Liver (tissue), 3 donors: Measurements from ENCODE around the gene ARL6.
A peak's percentile ranks its signal among the peaks of the same experiment; 100 is the strongest.

Experiments
- ATF3 ChIP-seq: IDR thresholded peaks from 2 replicates; pipeline ENCODE4 v1.6.1; 2016; ENCODE audit warnings: antibody characterized with exemption
- EGR1 ChIP-seq, 2 donors: IDR thresholded peaks; 2 replicates each; pipeline ENCODE4 v1.6.1; 2016 to 2018; ENCODE audit warnings: antibody characterized with exemption in 2 of 2, low read depth in 2 of 2
- GABPA ChIP-seq, 2 donors: IDR thresholded peaks in 1 of 2; conservative IDR thresholded peaks in 1 of 2; 2 replicates each; pipeline ENCODE4 v1.6.1; 2016; ENCODE audit warnings: antibody characterized with exemption in 2 of 2, mild to moderate bottlenecking in 1 of 2, moderate library complexity in 1 of 2
- HNF4A ChIP-seq, 2 donors: conservative IDR thresholded peaks; 2 replicates each; pipeline ENCODE4 v1.6.1; 2016; ENCODE audit warnings: antibody characterized with exemption in 2 of 2, mild to moderate bottlenecking in 2 of 2
- JUND ChIP-seq, 2 donors: IDR thresholded peaks; 2 replicates each; pipeline ENCODE4 v1.6.1; 2016; ENCODE audit warnings: antibody characterized with exemption in 2 of 2
- REST ChIP-seq: IDR thresholded peaks from 2 replicates; pipeline ENCODE4 v1.6.1; 2016; ENCODE audit warnings: antibody characterized with exemption, mild to moderate bottlenecking
- RXRA ChIP-seq, 2 donors: IDR thresholded peaks; 2 replicates each; pipeline ENCODE4 v1.6.1; 2017 to 2018; ENCODE audit warnings: antibody characterized with exemption in 2 of 2, mild to moderate bottlenecking in 1 of 2
- SP1 ChIP-seq: IDR thresholded peaks from 2 replicates; pipeline ENCODE4 v1.6.1; 2018; ENCODE audit warnings: antibody characterized with exemption, mild to moderate bottlenecking
- TAF1 ChIP-seq: conservative IDR thresholded peaks from 2 replicates; pipeline ENCODE4 v1.6.1; 2016; ENCODE audit warnings: antibody characterized with exemption, mild to moderate bottlenecking
- YY1 ChIP-seq: IDR thresholded peaks from 2 replicates; pipeline ENCODE4 v1.6.1; 2016; ENCODE audit warnings: antibody characterized with exemption, mild to moderate bottlenecking
- ZBTB33 ChIP-seq: IDR thresholded peaks from 2 replicates; pipeline ENCODE4 v1.6.1; 2016; ENCODE audit warnings: antibody characterized with exemption
- TF ChIP-seq, protein P1 (sequence below): fragments of 150-350 bp; IDR thresholded peaks from 2 replicates; pipeline ENCODE4 v1.5.1; 2017; ENCODE audit warnings: improper control_type of control experiment, low read depth, low read length; ENCODE audit not compliant: missing input control
- TF ChIP-seq, protein P2 (sequence below): IDR thresholded peaks from 2 replicates; pipeline ENCODE4 v1.6.1; 2016; ENCODE audit warnings: antibody characterized with exemption
- donor health status: healthy.
- donor health status: healthy.

GRCh38 chr3:97821287-97821773 lies 56.8 kb downstream of the ARL6 start:
- TF ChIP-seq, protein P1, sequence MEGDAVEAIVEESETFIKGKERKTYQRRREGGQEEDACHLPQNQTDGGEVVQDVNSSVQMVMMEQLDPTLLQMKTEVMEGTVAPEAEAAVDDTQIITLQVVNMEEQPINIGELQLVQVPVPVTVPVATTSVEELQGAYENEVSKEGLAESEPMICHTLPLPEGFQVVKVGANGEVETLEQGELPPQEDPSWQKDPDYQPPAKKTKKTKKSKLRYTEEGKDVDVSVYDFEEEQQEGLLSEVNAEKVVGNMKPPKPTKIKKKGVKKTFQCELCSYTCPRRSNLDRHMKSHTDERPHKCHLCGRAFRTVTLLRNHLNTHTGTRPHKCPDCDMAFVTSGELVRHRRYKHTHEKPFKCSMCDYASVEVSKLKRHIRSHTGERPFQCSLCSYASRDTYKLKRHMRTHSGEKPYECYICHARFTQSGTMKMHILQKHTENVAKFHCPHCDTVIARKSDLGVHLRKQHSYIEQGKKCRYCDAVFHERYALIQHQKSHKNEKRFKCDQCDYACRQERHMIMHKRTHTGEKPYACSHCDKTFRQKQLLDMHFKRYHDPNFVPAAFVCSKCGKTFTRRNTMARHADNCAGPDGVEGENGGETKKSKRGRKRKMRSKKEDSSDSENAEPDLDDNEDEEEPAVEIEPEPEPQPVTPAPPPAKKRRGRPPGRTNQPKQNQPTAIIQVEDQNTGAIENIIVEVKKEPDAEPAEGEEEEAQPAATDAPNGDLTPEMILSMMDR, result peak; percentile 15
- TF ChIP-seq TAF1 (no peak), GABPA (IDR thresholded peaks at IDR 0.05 in 1 of 2, conservative IDR thresholded peaks at IDR 0.05 in 1 of 2) (no peak), EGR1 (IDR thresholded peaks at IDR 0.05; ENCODE audit: low read depth in 2 of 2) (no peak), REST (no peak), ATF3 (no peak), JUND (IDR thresholded peaks at IDR 0.05) (no peak), SP1 (no peak), HNF4A (conservative IDR thresholded peaks at IDR 0.05) (no peak), YY1 (no peak), ZBTB33 (no peak), RXRA (IDR thresholded peaks at IDR 0.05) (no peak)
- TF ChIP-seq, protein P2, sequence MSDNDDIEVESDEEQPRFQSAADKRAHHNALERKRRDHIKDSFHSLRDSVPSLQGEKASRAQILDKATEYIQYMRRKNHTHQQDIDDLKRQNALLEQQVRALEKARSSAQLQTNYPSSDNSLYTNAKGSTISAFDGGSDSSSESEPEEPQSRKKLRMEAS, result no peak
